TTC549 (cell line): Measurements from ENCODE around the gene CLVS2.

Experiments
- FAIRE-seq: peaks from 2 replicates; lab custom pipeline; 2012; peaks lifted over from hg19 to GRCh38; lab: Jason Lieb, UNC

CLVS2 gene

GRCh38 chr6:123027408-123027807 lies 31.4 kb downstream of the CLVS2 start:
- no peak for FAIRE-seq

GRCh38 chr6:123028263-123028662 lies 32.2 kb downstream of the CLVS2 start:
- no peak for FAIRE-seq

GRCh38 chr6:123030282-123030681 lies 34.2 kb downstream of the CLVS2 start:
- FAIRE-seq: no peak

DNA sequence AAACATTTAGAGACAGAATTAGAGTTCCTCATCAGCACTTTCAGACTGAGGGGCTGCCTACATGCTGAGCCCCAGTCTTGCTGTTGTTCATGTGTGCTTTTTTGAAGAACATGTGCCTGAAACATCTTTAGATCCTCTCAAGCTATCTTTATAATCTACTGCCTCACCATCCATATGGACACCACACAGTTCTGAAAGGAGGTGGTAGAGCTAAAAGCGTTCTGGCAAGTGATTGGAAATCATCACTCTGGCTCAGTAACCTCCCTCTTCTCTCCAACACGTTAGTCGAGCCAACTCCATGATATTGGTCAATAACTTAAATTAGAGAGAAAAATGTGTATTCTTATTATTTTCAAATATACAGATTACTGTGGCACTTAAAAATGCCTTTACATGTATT lies 40.6 kb downstream of the CLVS2 start:
- no peak for FAIRE-seq

- no peak for FAIRE-seq
These were observed 43.4 kb downstream of the CLVS2 start for GRCh38 chr6:123039431-123039830.

DNA sequence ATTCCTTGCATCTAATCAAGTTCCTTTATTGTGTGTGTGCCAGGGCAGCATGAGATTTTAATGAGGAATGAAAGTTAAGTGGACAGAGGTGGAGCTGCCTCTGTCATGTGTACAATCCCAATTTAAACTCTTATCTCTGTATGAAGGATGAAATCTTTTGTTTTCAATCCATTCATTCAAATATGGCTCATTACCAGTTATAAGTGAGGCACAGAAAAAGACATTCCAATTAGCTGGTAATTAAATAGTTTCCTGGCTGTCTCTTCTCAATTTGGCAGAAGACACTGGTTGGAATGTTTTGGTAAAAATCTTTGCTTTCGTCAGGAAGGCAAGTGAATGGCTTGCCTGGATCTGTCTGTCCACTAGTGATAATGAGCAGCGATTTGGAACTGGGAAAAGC lies 46.4 kb downstream of the CLVS2 start:
- no peak for FAIRE-seq

- FAIRE-seq: no peak
These were observed 48.4 kb downstream of the CLVS2 start for GRCh38 chr6:123044341-123044860.

DNA sequence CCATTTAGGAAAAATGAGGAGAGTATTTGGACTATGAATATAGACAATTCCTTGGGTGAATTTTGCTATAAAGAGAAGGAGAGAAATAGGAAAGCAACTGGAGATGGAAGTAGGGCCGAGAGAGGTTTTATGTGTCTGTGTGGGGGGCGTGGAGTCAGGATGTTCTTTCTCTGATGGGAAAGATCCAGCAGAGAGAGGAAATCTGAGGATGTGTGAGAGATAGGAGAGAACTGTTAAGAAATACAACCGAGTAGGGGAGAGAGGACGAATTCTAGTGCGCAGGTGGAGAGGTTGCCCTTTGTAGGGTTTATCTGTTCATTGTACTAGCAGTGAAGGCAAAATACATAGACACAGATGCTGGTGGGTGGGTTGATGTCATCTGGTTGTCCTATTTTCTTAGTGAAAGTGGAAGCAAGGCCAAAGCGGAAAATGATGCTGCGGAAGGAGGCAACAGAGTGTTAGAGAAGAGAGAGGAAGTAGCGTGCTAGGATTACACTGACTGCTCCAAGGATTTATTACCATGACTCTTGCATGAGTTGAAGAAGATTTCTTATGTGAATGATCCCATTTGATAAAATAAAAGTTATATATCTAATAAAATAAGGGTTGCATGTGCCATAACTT lies 57.7 kb downstream of the CLVS2 start:
- no peak for FAIRE-seq

DNA sequence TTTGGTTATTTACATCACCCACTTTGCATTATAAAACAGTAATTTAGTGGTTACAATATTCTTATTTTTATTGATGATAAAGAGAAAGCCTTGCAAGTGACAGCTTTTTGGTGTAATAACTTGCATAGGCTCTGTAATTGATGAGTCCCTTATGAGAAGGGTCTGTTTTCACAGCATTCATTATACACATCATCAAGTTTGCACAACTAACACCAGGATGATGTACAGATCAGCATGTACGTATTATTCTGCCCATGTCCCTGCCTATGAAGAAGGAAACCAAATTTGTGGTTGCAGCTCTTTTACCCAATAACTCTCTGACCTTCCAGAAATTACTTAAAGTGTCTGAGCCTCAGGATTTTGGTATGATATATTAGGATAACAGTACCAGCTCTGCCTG lies 59.2 kb downstream of the CLVS2 start:
- no peak for FAIRE-seq

DNA sequence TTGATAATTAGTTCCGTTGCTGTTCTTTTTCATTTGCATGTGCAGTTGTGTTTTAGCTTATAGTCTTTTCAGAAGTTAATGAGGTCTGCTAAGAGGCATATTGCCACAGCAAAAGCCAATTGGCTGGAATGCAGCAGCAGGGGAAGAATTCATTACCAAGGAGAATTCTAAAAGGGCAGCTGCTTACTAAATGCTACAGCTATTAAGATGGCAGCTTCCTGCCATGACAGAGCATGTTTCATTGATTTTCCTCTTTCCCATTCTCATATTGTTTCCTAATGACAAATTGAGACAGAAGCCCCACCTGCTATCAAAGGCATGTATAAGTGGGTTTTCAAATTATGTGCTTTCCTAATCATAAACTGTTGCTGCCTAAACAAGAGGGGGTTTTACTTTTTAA lies 66.6 kb downstream of the CLVS2 start:
- no peak for FAIRE-seq

GRCh38 chr6:123064038-123064437 lies 68.0 kb downstream of the CLVS2 start:
- FAIRE-seq: no peak

- FAIRE-seq: no peak
These were observed 78.6 kb downstream of the CLVS2 start for GRCh38 chr6:123074616-123075015.

DNA sequence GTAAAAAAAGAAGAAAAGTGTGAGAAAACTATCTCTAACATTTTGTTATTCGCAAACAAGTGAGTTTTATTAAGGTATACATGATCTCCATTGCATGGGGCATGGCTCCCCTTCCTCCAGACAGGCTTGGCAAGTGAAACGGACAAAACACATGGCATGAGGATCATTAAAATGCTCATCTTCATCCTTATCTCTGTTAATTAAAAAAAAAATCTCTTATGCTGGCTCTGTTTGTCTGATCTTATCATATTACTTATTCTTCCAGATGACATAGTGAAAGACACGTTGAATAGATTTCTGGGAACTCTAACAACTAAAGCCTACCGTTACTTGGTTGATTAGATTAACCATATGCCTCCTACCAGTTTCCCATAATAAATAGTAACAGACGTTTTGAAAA lies 89.4 kb downstream of the CLVS2 start:
- FAIRE-seq: no peak

- FAIRE-seq: no peak
These were observed 93.2 kb downstream of the CLVS2 start for GRCh38 chr6:123089226-123089625.

DNA sequence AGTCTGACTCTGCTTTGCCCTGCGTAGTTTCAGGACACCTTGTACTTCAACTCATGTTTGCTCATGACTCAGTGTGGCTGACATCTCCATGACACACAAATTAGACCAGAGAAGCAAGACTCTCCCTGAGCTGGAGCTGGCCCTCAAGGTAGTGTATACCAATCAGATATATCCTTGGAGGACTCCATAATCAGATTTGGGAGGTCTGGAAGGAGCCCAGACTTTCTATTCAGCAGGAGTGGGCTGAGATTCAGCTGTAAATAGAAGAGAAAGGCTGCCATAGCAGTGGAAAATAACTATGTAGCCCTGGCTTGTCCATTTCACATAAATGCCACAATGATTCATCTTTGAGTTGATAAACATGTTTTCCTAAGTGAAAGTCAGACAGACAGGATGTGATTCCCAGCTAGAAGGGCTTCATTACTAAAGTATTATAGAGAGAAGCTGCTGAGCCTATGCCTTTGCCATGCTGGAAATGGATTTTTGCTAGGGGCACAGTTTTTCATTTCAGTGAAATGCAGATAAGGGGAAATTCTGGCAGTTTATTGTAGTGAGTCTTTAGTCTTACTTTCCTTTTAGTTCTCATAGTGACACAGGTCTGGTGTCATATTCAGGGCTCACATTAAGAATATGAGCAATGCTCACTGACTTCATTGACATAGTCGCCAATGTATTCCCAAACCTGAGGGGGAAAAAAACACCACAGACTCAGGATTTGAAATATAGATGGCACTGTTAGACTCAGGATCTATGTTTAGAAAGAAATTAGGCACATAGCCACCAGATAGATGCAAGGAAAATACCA lies 95.3 kb downstream of the CLVS2 start:
- no peak for FAIRE-seq

DNA sequence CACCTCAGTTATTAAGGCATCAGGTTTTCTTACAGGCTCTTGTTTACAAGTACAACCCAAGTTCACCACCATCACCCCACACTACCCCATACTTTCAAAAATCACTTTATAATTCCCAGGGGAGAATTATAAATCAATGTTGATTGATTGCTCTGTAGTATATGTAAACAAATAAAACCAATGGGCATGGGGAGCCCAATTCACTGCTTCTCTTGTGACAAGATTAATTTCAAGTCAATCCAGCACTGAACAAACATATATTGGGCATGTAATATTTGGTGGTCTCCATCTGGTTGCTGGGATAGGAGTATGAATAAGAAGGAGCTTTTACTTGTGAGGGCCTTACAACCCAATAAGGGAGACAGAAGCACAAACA lies 95.8 kb downstream of the CLVS2 start:
- no peak for FAIRE-seq

GRCh38 chr6:123094795-123095194 lies 98.8 kb downstream of the CLVS2 start:
- no peak for FAIRE-seq

DNA sequence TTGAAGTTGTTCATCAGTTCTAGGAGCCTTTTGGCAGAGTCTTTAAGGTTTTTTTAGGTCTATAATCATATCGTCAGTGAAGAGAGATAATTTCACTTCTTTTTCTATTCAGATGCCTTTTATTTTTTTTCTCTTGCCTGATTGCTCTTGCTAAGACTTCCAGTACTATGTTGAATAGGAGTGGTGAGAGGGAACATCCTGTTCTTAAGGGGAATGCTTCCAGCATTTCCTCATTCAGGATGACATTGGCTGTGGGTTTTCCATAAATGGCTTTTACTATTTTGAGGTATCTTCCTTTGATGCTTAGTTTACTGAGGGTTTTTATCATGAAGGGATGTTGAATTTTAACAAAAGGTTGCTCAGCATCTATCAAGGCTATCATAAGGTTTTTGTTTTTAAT lies 109.5 kb downstream of the CLVS2 start:
- FAIRE-seq: no peak

DNA sequence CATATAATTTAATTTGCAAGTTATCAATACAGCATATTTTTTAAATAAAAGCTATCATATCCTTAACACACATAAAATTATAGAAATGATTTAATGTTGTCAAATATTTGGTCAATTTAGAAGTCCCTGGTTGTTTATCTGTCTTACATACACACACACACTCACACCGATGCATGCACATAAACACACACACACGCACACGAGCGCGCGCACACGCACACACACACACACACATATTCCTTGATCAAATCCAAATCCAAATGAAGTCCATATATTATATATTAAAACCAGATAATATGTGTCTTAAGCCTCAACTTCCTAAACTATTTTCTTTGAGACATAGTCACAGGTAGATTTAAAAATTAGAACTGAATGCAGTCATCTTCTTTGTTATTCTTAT lies 120.3 kb downstream of the CLVS2 start:
- no peak for FAIRE-seq

DNA sequence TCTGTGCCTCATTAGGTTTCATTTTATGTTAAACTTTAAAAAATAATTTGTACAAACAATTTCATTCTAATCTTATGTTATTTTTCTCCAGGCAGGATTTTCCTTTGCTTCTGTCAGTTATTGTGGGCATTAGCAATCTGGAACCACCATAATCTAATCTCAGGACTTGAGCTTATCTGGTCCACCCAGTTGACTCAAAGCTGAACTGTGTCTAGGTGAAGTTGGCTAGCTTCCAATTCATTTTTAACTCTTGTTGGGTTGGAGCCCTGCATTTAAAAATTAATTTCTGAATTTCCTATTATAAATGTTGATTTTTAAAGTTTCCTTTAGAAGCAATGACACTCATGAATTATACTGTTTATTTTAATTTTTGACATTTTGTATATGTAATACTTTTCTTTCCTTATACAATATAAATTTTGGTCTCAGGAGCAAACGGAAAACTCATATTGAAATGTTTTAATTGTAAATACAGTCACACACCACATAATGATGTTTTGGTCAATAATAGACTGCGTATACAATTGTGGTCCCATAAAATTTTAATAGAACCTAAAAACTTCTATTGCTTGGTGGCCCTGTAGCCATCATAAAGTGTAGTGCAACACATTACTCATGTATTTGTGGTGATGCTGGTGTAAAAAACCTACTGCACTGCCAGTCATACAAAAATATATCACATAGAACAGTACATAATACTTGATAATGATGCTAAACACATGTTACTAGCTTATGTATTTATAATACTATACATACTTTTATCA lies 121.3 kb downstream of the CLVS2 start:
- FAIRE-seq: no peak

DNA sequence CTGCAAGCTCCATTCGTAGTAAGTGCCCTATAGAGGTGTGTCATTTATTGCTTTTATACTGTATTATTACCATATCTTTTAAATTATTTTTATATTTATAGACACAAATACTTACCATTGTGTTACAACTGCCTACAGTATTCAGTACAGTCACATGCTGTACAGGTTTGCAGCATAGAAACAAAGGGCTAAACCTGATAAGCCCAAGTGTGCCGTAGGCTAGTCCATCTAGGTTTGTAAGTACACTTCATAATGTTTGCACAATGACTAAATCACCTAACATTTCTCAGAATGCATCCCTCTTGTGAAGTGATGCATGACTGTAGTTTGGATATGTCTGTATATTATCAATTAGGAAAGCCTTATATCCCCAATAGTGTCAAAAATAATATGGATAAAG lies 122.8 kb downstream of the CLVS2 start:
- no peak for FAIRE-seq
